ENCODE data around the gene ZNF865. TPM values are rescaled to one million over a fixed set of nuclear protein-coding genes. Genes with fewer than 3 reads are reported as not detected.

ZNF865 gene
- total and polyA plus RNA-seq, 2 donors (not counting 3 experiments of a cell fraction or from before 2014, with no cell fraction given) = 4.0 to 10.1 TPM

- no peak for TF ChIP-seq MYC (IDR thresholded peaks at IDR 0.05; ENCODE audit: low read depth, low read length)
- TF ChIP-seq GATA2 (IDR thresholded peaks at IDR 0.05; ENCODE audit: insufficient read depth, insufficient read length, low read depth, low read length) = no peak
- no peak for TF ChIP-seq EZH2 (IDR thresholded peaks at IDR 0.05; ENCODE audit: borderline replicate concordance, low read depth, low read length, severe bottlenecking)
- no peak for TF ChIP-seq MAX (IDR thresholded peaks at IDR 0.05; ENCODE audit: insufficient read depth, insufficient read length)
- TF ChIP-seq CTCF (IDR thresholded peaks at IDR 0.05; ENCODE audit: extremely low read depth in 1 of 2, insufficient read depth in 1 of 2, low read depth in 1 of 2, low read length in 2 of 2) = no peak
- no peak for TF ChIP-seq POLR2A (IDR thresholded peaks at IDR 0.05; ENCODE audit: low read depth, low read length)
- TF ChIP-seq FOS (IDR thresholded peaks at IDR 0.05; ENCODE audit: borderline replicate concordance, insufficient read depth, low read length) = no peak
- TF ChIP-seq POLR2AphosphoS5 (IDR thresholded peaks at IDR 0.05; ENCODE audit: insufficient read depth, low read depth, low read length) = no peak
- no peak for TF ChIP-seq JUN (IDR thresholded peaks at IDR 0.05; ENCODE audit: borderline replicate concordance, insufficient read depth, insufficient read length, low read depth)
- POLR2A ChIA-PET = no interaction called here
- FAIRE-seq = no peak
Observed at GRCh38 chr19:55650602-55651230, 45.3 kb downstream of the ZNF865 start.

More at GRCh38 chr19:55650602-55651230, 45.3 kb downstream of the ZNF865 start:
- H3K27me3 ChIP-seq (ENCODE audit: control insufficient read depth in 2 of 2, insufficient read depth in 2 of 2, low read length in 2 of 2) = no peaks in the 10 kb centered on the region
- no TSS peak for BruUV-seq (replicated peaks)
- intact Hi-C loops (cut with micrococcal nuclease) = loop anchor here (10.0 kb wide), 3 partner anchors 316 to 1186 kb away; partner anchors contain the start of genes KMT5C, LENG9 and ZNF787
- peaks cover 13% of the 10 kb centered on the region for H3K4me1 ChIP-seq (ENCODE audit: control insufficient read depth, extremely low read depth, insufficient read depth, low read length)
- H3K27ac ChIP-seq (ENCODE audit: insufficient read depth, low read depth, low read length) = no peak overlapping the region
- H3K4me3 ChIP-seq (replicated peaks in 1 of 3; ENCODE audit: insufficient read depth in 1 of 3, low read depth in 1 of 3, low read length in 3 of 3) = no peak overlapping the region
- DNase-seq (ENCODE audit: low read depth, low spot score) = no peak
- H3K9me3 ChIP-seq (replicated peaks; ENCODE audit: control insufficient read depth, insufficient read depth, low read length) = no peaks in the 10 kb centered on the region
- no peak overlapping the region for H2AFZ ChIP-seq (ENCODE audit: low read depth, low read length)
- peaks cover 7% of the 10 kb centered on the region for H3K79me2 ChIP-seq (ENCODE audit: control insufficient read depth, insufficient read depth, low read length)
- H3K9ac ChIP-seq (replicated peaks; ENCODE audit: extremely low read depth, insufficient read depth, low read length) = no peak overlapping the region
- no peak overlapping the region for H3K4me2 ChIP-seq (ENCODE audit: insufficient read depth, low read length)
- H3K9me1 ChIP-seq (replicated peaks; ENCODE audit: control insufficient read depth, extremely low read depth, insufficient read depth, low read length) = no peaks in the 10 kb centered on the region
- peaks cover 0 to 1% of the 10 kb centered on the region in 2 experiments for H3K36me3 ChIP-seq (ENCODE audit: control insufficient read depth in 2 of 2, extremely low read depth in 1 of 2, insufficient read depth in 2 of 2, low read length in 2 of 2)
- no peaks in the 10 kb centered on the region for H4K20me1 ChIP-seq (replicated peaks; ENCODE audit: control insufficient read depth, extremely low read depth, insufficient read depth, low read length)
- dilution Hi-C loops (cut with MboI; ENCODE audit: extremely low pct_ligation_motif_present, low sequenced_read_pairs) = no loop called here
- CTCF ChIA-PET = no interaction called here
